Frontal cortex (tissue), 4 donors: ENCODE results near the gene POU5F1. TPM values are rescaled to one million over a fixed set of nuclear protein-coding genes. Genes with fewer than 3 reads are reported as not detected.
"Not testable (repeated sequence)": the region's sequence is repeated elsewhere in the genome, so short reads cannot be mapped to it uniquely, and the experiment has no call there.

Experiments
- DNase-seq, 2 donors: peaks; one replicate each; pipeline ENCODE4 v3.0.0; 2012; ENCODE audit warnings: low spot score in 2 of 2
- FAIRE-seq: peaks from 2 replicates; lab custom pipeline; 2012; peaks lifted over from hg19 to GRCh38; lab: Jason Lieb, UNC
- total RNA-seq: library from RNA; depleted of rRNA; stranded (reverse); fragments of >200 nt; gene quantifications from one replicate; pipeline ENCODE4 v1.2.3, GENCODE V29; 2014
- donor health status: control.
- donor health status: control.
- donor health status: control.

POU5F1 gene
- total RNA-seq, 1 donor from 2014 or later: not detected

- not testable (repeated sequence) for FAIRE-seq, DNase-seq
Observed at GRCh38 chr6:31169858-31170599, 453 bp downstream of the POU5F1 start.

DNA sequence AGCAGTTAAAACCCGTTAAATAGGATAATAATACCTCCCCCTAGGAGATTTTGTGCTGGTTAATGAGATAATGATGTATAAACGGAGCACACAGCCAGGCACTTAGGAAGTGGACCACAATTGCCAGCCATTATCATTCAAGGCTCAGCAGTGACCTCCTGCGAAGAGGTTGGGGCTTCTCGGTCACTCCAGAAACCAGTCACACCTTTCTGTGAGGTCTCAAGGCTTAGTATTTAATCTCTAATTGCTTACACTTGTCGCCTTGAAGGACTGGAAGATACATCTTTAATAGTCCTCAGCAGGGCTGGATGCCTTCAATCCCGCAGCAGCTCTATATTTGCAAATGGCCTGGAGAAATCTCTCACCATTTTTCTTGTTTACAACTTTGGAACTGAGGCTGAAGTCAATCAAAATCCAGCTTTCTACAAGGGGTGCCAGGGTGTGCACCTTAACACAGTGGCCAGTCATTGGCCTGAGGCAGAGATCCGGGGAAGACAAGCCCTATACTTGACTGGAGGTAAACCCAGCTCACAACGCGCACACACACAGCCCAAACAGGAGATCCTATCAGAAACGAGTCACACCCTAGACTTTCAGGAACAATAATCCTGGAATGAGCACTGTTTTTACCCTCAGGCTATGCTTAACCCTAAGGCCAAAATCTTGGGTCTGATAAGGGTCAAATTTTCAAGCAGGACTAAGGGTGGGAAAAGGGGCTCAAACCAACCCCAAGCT is 1.2 kb downstream of the POU5F1 start:
- DNase-seq (no peak), FAIRE-seq (no peak)

DNA sequence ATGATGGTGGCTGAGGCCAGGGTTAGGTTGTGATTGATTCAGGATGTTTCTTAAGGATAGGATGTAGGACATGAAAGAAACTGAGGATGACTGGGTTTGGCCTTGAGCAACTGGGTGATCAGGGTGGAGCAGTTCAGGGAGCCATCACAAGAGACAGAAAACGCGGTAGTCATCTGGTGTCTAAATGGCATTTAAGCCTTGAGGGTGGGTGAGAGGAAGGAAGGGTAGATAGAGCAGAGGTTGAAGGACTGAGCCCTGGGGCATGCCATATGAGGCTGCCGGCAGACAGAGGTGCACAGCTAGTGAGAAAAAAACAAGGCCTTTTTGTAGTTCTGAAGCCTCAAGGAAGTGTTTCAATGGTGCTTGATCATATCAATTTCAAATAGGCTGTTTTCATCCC is 1.9 kb downstream of the POU5F1 start:
- DNase-seq (no peak), FAIRE-seq (no peak)

DNA sequence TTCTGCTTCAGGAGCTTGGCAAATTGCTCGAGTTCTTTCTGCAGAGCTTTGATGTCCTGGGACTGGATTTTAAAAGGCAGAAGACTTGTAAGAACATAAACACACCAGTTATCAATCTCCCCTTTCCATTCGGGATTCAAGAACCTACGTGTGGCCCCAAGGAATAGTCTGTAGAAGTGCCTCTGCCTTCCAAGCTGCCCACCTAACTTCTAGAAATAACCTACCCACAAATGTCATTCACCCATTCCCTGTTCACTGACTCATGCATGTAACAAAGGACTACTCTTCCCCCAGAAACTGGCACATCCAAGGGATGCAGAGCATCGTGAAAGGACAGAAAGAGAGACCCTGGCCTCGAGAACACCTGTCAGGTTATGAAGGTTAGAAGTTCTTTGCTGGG is 4.5 kb downstream of the POU5F1 start:
- DNase-seq (no peak), FAIRE-seq (no peak)

DNA sequence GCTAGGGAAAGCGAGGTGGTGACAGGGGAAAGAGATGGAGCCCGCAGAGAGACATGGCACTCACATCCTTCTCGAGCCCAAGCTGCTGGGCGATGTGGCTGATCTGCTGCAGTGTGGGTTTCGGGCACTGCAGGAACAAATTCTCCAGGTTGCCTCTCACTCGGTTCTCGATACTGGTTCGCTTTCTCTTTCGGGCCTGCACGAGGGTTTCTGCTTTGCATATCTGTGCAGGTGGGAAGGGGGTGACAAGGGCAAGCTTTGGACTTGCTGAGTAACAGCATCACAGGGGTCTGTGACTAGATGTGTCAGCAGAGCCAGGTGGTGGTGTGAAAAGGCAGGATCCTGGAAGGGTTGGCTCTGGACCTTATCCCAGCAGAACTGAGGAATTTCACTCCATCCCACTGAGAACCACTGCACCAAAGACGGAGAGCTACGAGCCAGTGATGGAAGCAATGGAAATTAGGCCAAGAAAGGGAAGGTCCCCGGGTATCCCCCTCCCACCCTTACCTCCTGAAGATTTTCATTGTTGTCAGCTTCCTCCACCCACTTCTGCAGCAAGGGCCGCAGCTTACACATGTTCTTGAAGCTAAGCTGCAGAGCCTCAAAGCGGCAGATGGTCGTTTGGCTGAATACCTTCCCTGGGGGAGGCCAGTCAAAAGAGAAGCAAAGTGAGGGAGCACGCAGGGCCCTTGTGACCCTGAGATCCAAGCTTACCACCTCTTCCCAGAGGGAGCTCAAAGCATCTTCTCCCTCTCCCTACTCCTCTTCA is 5.2 kb downstream of the POU5F1 start:
- DNase-seq: not testable (repeated sequence)

DNA sequence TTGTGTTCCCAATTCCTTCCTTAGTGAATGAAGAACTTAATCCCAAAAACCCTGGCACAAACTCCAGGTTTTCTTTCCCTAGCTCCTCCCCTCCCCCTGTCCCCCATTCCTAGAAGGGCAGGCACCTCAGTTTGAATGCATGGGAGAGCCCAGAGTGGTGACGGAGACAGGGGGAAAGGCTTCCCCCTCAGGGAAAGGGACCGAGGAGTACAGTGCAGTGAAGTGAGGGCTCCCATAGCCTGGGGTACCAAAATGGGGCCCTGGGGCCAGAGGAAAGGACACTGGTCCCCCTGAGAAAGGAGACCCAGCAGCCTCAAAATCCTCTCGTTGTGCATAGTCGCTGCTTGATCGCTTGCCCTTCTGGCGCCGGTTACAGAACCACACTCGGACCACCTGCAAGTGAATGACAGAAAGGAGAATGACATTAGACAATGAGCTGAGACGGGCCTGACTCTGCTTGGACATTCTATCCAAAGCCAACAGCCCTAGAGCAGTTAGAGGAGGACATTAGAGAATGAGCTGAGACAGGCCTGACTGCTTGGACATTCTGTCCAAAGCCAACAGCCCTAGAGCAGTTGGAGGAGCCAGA is 5.9 kb downstream of the POU5F1 start:
- DNase-seq, FAIRE-seq: not testable (repeated sequence)

More for the DNA sequence above, 5.2 kb downstream of the POU5F1 start:
- FAIRE-seq: not testable (repeated sequence)

GRCh38 chr6:31163922-31164321 is 6.6 kb downstream of the POU5F1 start:
- no peak for FAIRE-seq
- no peak for DNase-seq

GRCh38 chr6:31162463-31163165 is 7.9 kb downstream of the POU5F1 start:
- FAIRE-seq (no peak), DNase-seq (no peak)

DNA sequence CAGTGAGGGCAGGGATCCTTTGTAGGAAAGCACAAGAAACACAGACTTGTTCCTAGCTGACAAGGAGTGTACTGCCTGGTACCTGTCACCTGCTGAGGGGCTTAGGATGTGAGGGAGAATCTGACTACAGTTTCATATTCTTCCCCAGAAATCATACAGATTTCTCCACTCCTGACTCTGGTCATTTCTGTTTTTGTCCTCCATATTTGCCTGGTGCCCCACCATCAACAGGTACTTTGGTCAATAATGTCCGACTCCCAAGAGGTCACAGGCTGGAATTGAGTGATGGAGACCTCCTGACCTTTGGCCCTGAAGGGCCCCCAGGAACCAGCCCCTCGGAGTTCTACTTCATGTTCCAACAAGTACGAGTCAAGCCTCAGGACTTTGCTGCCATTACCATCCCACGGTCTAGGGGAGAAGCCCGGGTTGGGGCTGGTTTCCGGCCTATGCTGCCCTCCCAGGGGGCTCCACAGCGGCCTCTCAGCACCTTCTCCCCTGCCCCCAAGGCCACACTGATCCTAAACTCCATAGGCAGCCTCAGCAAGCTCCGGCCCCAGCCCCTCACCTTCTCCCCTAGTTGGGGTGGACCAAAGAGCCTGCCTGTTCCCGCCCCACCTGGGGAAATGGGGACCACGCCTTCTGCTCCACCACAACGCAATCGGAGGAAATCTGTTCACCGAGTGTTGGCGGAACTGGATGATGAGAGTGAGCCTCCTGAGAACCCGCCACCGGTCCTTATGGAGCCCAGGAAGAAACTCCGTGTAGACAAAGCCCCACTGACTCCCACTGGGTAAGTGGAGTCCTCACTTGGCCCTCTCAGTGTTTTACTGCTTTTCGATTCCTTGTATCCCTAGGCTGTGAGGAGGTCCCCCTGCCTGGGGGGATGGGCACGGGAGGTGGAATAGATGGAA is 9.0 kb downstream of the POU5F1 start:
- FAIRE-seq (no peak), DNase-seq (no peak)

DNA sequence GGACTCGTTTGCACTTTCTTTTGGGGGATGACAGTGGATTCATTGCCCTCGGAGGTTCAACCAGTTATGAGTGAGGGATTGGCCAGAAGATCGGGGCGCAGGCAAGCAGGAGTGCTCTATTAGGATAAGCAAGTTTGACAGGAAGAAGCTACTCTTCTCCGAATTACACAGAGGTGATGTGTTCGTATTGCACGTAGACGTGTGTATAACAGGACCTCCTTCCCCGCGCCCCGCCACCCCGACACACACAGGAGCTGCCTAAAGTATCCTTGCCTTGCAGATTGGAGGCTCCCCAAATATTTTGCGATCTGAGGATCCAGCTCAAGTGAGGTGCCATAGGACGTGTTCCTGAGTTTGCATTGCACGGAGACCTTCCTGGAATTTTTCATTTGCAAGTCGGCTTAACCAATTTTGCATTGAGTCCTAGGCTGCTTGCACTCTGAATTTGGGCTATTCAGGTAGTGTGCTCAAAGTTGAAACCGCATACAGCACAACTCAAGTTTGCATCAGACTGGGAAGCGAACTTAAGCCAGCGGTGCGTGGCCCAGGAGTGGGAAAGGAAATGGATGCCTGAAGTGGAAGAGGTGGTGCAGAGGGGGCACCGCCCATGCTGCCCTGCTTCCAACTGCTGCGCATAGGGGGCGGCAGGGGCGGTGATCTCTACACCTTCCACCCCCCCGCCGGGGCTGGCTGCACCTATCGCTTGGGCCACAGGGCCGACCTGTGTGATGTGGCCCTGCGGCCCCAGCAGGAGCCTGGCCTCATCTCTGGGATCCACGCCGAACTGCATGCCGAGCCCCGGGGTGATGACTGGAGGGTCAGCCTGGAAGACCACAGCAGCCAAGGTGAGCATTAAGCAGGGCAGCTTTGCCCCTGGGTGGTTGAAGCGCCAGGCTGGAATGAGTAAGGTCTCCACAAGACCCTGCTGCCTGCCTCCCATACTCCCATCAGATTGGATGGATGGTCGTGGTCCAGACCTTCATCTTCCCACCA is 11.3 kb downstream of the POU5F1 start:
- no peak for DNase-seq
- no peak for FAIRE-seq

GRCh38 chr6:31158140-31158862 is 12.2 kb downstream of the POU5F1 start, which contains the start of gene TCF19:
TSS of gene TCF19 (plus strand) at chr6:31158589. CDS start at chr6:31159470, 881 bp downstream.
- FAIRE-seq: peak; percentile 61
- DNase-seq: peak; percentile 95 to 99

DNA sequence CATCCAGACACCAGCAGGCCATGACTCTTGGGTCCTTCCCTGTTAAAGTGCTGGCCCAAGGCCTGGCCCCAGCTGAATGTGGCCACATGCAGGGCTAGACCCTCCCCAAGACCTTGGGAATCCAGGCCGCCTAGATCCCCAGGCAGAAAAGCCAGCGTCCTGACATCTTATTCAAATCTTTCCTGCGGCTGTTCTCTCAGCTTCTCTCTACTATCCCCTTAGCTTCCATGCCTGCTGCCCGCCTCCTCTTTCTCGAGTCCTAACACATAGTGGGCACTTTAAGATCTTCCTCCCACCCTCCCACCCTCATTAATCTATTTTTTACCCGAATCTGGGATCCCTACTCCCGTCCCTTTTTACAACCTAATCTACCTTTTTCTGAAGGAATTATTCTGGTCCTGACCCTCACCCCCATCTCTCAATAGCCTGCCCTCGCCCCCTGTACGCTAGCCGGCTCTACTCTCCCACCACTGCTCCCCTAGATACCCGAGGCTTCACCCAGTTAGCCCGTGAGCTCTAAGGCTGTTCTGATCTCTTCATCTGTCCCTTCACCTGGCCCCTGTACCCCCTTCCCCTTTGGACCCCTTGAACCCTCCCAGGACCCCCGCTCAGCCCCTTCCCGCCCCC is 12.9 kb downstream of the POU5F1 start, which contains the start of gene CCHCR1:
Gene CCHCR1 (minus strand): TSS at position 290 of the 627 bp plus-strand sequence. CDS start 202 bp downstream, at position 88.
- FAIRE-seq: no peak

DNA sequence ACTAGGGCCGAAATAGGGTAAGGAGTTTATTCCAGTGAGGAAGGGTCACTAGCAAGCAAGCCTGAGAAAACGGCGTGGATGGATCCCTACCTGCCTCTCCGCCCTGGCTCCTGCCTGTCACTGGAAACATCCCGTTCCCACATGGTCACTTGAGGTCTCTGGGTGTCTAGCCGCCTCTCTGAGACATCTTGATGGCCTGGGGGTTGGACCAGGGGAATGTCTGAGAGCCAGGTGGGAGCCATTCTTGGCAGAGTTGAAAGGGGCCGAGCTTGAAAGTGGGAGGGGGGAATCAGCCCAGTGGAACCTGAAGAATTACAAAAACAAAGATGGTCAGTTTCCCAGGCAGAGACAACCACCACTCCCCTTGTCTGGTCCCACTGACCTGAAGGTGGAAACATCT is 13.8 kb downstream of the POU5F1 start:
- FAIRE-seq (no peak), DNase-seq (no peak)

More for the DNA sequence above, 12.9 kb downstream of the POU5F1 start, which contains the start of gene CCHCR1:
- peak; percentile 41 to 50 for DNase-seq

GRCh38 chr6:31154436-31154835 is 16.0 kb downstream of the POU5F1 start:
- DNase-seq (no peak), FAIRE-seq (no peak)

DNA sequence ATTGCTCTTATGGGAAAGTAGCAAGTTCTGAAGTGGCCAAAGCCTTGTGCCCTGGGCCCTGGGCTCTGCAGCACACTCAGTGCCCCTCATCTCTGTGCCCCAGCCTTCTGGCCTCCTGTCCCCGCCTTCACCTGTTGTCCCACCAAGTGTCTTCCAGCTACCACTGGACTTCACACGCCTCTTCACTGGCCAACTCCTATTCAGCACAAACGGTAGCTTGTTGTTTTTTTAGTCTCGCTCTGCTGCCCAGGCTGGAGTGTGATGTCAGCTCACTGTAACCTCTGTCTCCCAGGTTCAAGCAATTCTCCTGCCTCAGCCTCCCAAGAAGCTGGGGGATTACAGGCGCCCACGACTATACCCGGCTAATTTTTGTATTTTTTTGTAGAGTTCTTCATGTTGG is 17.7 kb downstream of the POU5F1 start:
- DNase-seq (no peak), FAIRE-seq (no peak)
